ENCODE results near the gene MICAL2. TPM values are rescaled to one million over a fixed set of nuclear protein-coding genes. Genes with fewer than 3 reads are reported as not detected.

Gene MICAL2, protein sequence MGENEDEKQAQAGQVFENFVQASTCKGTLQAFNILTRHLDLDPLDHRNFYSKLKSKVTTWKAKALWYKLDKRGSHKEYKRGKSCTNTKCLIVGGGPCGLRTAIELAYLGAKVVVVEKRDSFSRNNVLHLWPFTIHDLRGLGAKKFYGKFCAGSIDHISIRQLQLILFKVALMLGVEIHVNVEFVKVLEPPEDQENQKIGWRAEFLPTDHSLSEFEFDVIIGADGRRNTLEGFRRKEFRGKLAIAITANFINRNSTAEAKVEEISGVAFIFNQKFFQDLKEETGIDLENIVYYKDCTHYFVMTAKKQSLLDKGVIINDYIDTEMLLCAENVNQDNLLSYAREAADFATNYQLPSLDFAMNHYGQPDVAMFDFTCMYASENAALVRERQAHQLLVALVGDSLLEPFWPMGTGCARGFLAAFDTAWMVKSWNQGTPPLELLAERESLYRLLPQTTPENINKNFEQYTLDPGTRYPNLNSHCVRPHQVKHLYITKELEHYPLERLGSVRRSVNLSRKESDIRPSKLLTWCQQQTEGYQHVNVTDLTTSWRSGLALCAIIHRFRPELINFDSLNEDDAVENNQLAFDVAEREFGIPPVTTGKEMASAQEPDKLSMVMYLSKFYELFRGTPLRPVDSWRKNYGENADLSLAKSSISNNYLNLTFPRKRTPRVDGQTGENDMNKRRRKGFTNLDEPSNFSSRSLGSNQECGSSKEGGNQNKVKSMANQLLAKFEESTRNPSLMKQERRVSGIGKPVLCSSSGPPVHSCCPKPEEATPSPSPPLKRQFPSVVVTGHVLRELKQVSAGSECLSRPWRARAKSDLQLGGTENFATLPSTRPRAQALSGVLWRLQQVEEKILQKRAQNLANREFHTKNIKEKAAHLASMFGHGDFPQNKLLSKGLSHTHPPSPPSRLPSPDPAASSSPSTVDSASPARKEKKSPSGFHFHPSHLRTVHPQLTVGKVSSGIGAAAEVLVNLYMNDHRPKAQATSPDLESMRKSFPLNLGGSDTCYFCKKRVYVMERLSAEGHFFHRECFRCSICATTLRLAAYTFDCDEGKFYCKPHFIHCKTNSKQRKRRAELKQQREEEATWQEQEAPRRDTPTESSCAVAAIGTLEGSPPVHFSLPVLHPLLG
- total RNA-seq: 268 and 720 TPM in 2 replicates

DNA sequence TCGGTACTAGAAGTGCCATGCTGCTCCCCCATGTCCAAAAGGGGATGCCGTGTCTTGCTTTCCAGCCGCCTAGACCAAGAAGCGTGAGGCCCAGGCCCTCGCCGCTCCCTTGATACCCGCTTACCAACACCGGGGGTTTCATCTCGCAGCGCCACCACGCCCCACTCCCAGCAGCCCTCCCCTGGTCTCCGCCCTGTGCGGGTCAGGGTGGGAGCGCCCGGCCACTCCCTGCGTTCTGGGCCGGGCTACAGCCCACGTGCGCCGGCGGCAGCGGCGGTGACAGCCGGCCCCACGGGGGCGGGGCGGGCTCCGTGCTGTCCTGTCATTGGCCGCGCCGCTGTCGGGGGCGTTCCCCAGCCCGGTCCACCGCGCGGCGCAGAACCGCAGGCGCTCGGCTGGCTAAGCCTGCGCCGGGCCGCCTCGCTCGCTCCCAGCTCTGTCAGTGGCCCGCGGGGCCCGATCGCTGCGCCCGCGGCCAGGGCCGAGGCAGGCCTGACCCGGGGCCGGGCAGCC, at the start of gene MICAL2:
Gene MICAL2 (plus strand): TSS at position 390 of the 513 bp plus-strand sequence. CDS start 51,566 bp downstream, outside the sequence.

Small RNA genes within 50 kb of the gene (small RNA-seq; reads per million reads assigned to genes)
- not detected for gene MIR6124 (ENCODE audit: low replicate concordance)

Other genes starting within 250 kb of the MICAL2 start
- gene DKK3, start 102.0 kb upstream of the MICAL2 start, total RNA-seq: 277 and 296 TPM in 2 replicates